SK-N-SH (cell line): Measurements from ENCODE around the gene SF3B6. TPM values are rescaled to one million over a fixed set of nuclear protein-coding genes. Genes with fewer than 3 reads are reported as not detected.

ENCODE experiments used
- CTCF ChIA-PET: fragments of 300-600, 350-600 bp; formaldehyde crosslinking; extraction: SDS; loops from one replicate; lab custom pipeline; 2021; lab: Yijun Ruan, JAX
- POLR2A ChIA-PET: fragments of 350-600 bp; sonication (Branson Sonifier 250); formaldehyde crosslinking; extraction: SDS; loops from one replicate; lab custom pipeline; 2020; ENCODE audit warnings: antibody characterized with exemption, inconsistent platforms; lab: Yijun Ruan, JAX
- DNase-seq: peaks from one replicate; pipeline ENCODE4 v3.0.0; 2012
- H2AFZ ChIP-seq: fragments of 200-600 bp; sonication (generic); 2 replicates; pipeline ENCODE4 v1.8.1; 2016; ENCODE audit warnings: antibody characterized with exemption, mild to moderate bottlenecking, low read depth
- H3F3A ChIP-seq: fragments of 200-600 bp; sonication (generic); replicated peaks from 2 replicates; pipeline ENCODE3; 2016; ENCODE audit warnings: antibody characterized with exemption, mild to moderate bottlenecking; ENCODE audit not compliant: insufficient read depth
- H3K27ac ChIP-seq, 2 experiments: fragments of 200-500 bp in 1 of 2; fragments of 200-600 bp in 1 of 2; sonication (Bioruptor generic) in 1 of 2; sonication (generic), shearing (Covaris generic) in 1 of 2; 2 replicates each; pipeline versions ENCODE4 v1.5.1 to v1.6.1; 2014 to 2016; ENCODE audit warnings: low read depth in 2 of 2, inconsistent platforms in 1 of 2, low read length in 1 of 2, mild to moderate bottlenecking in 1 of 2, mixed read lengths in 1 of 2
- H3K27me3 ChIP-seq: fragments of 200-600 bp; sonication (generic), shearing (Covaris generic); 2 replicates; pipeline ENCODE4 v1.6.1; 2016; ENCODE audit warnings: mixed run types; ENCODE audit not compliant: insufficient read depth
- H3K36me3 ChIP-seq, 2 experiments: fragments of 200-500 bp in 1 of 2; fragments of 200-600 bp in 1 of 2; sonication (Bioruptor generic) in 1 of 2; sonication (generic) in 1 of 2; replicated peaks in 1 of 2; 2 replicates each; pipeline versions ENCODE3 to v1.5.1; 2014 to 2016; ENCODE audit warnings: low read length in 1 of 2, mild to moderate bottlenecking in 1 of 2; ENCODE audit not compliant: insufficient read depth in 2 of 2, control insufficient read depth in 1 of 2
- H3K4me1 ChIP-seq, 2 experiments: fragments of 200-500 bp in 1 of 2; fragments of 200-600 bp in 1 of 2; sonication (Bioruptor generic) in 1 of 2; sonication (generic), shearing (Covaris generic) in 1 of 2; 2 replicates each; pipeline versions ENCODE4 v1.5.1 to v1.6.1; 2014 to 2016; ENCODE audit warnings: low read depth in 1 of 2, low read length in 1 of 2, mixed run types in 1 of 2; ENCODE audit not compliant: insufficient read depth in 2 of 2, control insufficient read depth in 1 of 2
- H3K4me2 ChIP-seq: fragments of 200-600 bp; sonication (generic), shearing (Covaris generic); 2 replicates; pipeline ENCODE4 v1.6.1; 2017; ENCODE audit warnings: mixed run types
- H3K4me3 ChIP-seq, 2 experiments: fragments of 200-500 bp in 1 of 2; fragments of 200-600 bp in 1 of 2; sonication (Bioruptor generic) in 1 of 2; sonication (generic), shearing (Covaris generic) in 1 of 2; 2 replicates each; pipeline versions ENCODE4 v1.5.1 to v1.8.1; 2014 to 2016; ENCODE audit warnings: low read depth in 2 of 2, inconsistent platforms in 1 of 2, low read length in 1 of 2, mild to moderate bottlenecking in 1 of 2, mixed read lengths in 1 of 2, moderate library complexity in 1 of 2
- H3K79me2 ChIP-seq: fragments of 200-600 bp; sonication (generic); 2 replicates; pipeline ENCODE4 v1.8.1; 2017; ENCODE audit warnings: mild to moderate bottlenecking; ENCODE audit not compliant: insufficient read depth
- H3K9ac ChIP-seq: fragments of 200-600 bp; sonication (generic); 2 replicates; pipeline ENCODE4 v1.6.1; 2017; ENCODE audit warnings: mixed run types
- H3K9me2 ChIP-seq: fragments of 200-600 bp; sonication (generic); 2 replicates; pipeline ENCODE4 v1.6.1; 2017; ENCODE audit warnings: mixed run types
- H3K9me3 ChIP-seq: fragments of 200-600 bp; sonication (generic); 2 replicates; pipeline ENCODE4 v1.6.1; 2017; ENCODE audit warnings: mixed run types, mild to moderate bottlenecking, moderate library complexity
- H4K20me1 ChIP-seq: fragments of 200-600 bp; sonication (generic); 2 replicates; pipeline ENCODE4 v1.6.1; 2017; ENCODE audit warnings: mild to moderate bottlenecking, mixed run types; ENCODE audit not compliant: insufficient read depth
- ELF1 ChIP-seq: IDR thresholded peaks from 2 replicates; pipeline ENCODE4 v1.4.0; 2012
- EP300 ChIP-seq, 2 experiments: IDR thresholded peaks; 2 replicates each; pipeline versions ENCODE4 v1.4.0 to v1.6.1; 2012; ENCODE audit warnings: borderline replicate concordance in 1 of 2, low read depth in 1 of 2, low read length in 1 of 2
- EZH2phosphoT487 ChIP-seq: fragments of 200-600 bp; sonication (generic); IDR thresholded peaks from 2 replicates; pipeline ENCODE4 v1.6.1; 2017; ENCODE audit warnings: low read depth, mixed run types, mild to moderate bottlenecking, antibody characterized with exemption, moderate library complexity, borderline replicate concordance
- GABPA ChIP-seq: IDR thresholded peaks from 2 replicates; pipeline ENCODE4 v1.4.0; 2012; ENCODE audit warnings: low read depth, mild to moderate bottlenecking
- JUND ChIP-seq: IDR thresholded peaks from 2 replicates; pipeline ENCODE4 v1.4.0; 2012
- NFIC ChIP-seq: IDR thresholded peaks from 2 replicates; pipeline ENCODE4 v1.4.0; 2012; ENCODE audit warnings: borderline replicate concordance
- NRF1 ChIP-seq: IDR thresholded peaks from 2 replicates; pipeline ENCODE4 v1.6.1; 2012; ENCODE audit warnings: low read depth, mild to moderate bottlenecking, low read length
- PBX3 ChIP-seq: IDR thresholded peaks from 2 replicates; pipeline ENCODE4; 2012
- SIN3A ChIP-seq: IDR thresholded peaks from 2 replicates; pipeline ENCODE4 v1.6.1; 2012; ENCODE audit warnings: low read depth, mild to moderate bottlenecking, low read length, moderate library complexity, borderline replicate concordance
- SMC3 ChIP-seq: IDR thresholded peaks from 2 replicates; pipeline ENCODE4 v1.6.1; 2012; ENCODE audit warnings: low read depth, low read length, improper control_type of control experiment
- TEAD4 ChIP-seq: IDR thresholded peaks from 2 replicates; pipeline ENCODE4 v1.4.0; 2012; ENCODE audit warnings: mild to moderate bottlenecking, borderline replicate concordance; ENCODE audit not compliant: insufficient read depth
- USF1 ChIP-seq: IDR thresholded peaks from 2 replicates; pipeline ENCODE4 v1.4.0; 2012; ENCODE audit warnings: low read depth, borderline replicate concordance
- USF2 ChIP-seq: fragments of 150-350 bp; IDR thresholded peaks from 2 replicates; pipeline ENCODE4 v1.6.1; 2017; ENCODE audit warnings: antibody characterized with exemption, low read length, low read depth, borderline replicate concordance
- ZBTB33 ChIP-seq: IDR thresholded peaks from 2 replicates; pipeline ENCODE4 v1.4.0; 2012; ENCODE audit warnings: low read depth, borderline replicate concordance
- WGBS: methylation state at CpG from one replicate; pipeline ENCODE4 v1.1.6; 2017; ENCODE audit warnings: low lambda C conversion rate; 5-methylcytosine and 5-hydroxymethylcytosine counted together
- polyA plus RNA-seq, 3 experiments: library from polyadenylated mRNA; depleted of rRNA; stranded (reverse); fragments of >200 nt; gene quantifications; 2 replicates each; pipeline ENCODE4 v1.2.3, GENCODE V29; 2012

Gene SF3B6
- polyA plus RNA-seq, 1 of the 3 experiments (the other 2 are of a cell fraction) = 275 TPM

GRCh38 chr2:24020244-24020643 is 55.9 kb downstream of the SF3B6 start:
- TF ChIP-seq SMC3 (no peak), USF2 (no peak), ELF1 (no peak), TEAD4 (no peak), USF1 (no peak), ZBTB33 (no peak), NFIC (no peak), NRF1 (no peak), SIN3A (no peak), EZH2phosphoT487 (no peak), GABPA (no peak), PBX3 (no peak), EP300 (IDR thresholded peaks at IDR 0.05; ENCODE audit: borderline replicate concordance in 1 of 2, low read depth in 1 of 2, low read length in 1 of 2) (no peak), JUND (no peak)
- Histone ChIP-seq H3K9me3 (no peaks in the 10 kb centered on the region), H3F3A (no peaks in the 10 kb centered on the region), H3K4me1 (peaks cover 3 to 12% of the 10 kb centered on the region in 2 experiments; a peak in 3 of 4 replicates), H3K9me2 (no peaks in the 10 kb centered on the region), H3K4me2 (no peak overlapping the region), H3K9ac (no peak overlapping the region), H3K27me3 (no peaks in the 10 kb centered on the region), H2AFZ (no peak overlapping the region), H3K27ac (no peak overlapping the region), H4K20me1 (no peaks in the 10 kb centered on the region), H3K36me3 (peaks cover 0 to 4% of the 10 kb centered on the region in 2 experiments), H3K79me2 (no peaks in the 10 kb centered on the region), H3K4me3 (no peak overlapping the region)
- ChIA-PET POLR2A (no interaction called here), CTCF (interaction anchor here (0.7 to 1.2 kb wide), 3 partner anchors 9 to 64 kb away, joined by 3 read pairs; partner anchors contain the start of gene TP53I3)
- WGBS = 94% methylated on average over 4 of the region's 4 CpGs
- DNase-seq = no peak
